ENCODE measurements around the gene FAM161B.
"Not testable (repeated sequence)": the region's sequence is repeated elsewhere in the genome, so short reads cannot be mapped to it uniquely, and the experiment has no call there.

Gene FAM161B

DNA sequence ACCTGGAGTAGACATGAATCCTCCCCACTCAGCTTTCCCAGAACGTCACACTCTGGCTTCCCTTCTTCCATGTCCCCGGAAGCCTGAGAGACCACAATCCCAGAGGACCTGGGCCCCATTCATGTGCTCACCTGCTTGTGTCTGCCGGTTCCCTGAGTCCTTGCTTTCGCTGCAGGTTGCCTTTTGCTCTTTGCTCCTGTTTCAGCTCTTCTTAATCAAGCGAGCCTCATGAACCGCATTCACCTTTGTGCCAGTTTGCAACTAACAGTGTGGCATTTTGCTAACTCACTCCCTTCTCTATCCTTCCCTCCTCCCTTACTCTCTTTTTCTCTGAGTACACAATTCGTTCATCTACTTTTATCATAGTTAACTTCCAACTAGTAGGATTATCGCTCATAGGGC, 46.1 kb upstream of the FAM161B start:
- TF ChIP-seq, protein P1, sequence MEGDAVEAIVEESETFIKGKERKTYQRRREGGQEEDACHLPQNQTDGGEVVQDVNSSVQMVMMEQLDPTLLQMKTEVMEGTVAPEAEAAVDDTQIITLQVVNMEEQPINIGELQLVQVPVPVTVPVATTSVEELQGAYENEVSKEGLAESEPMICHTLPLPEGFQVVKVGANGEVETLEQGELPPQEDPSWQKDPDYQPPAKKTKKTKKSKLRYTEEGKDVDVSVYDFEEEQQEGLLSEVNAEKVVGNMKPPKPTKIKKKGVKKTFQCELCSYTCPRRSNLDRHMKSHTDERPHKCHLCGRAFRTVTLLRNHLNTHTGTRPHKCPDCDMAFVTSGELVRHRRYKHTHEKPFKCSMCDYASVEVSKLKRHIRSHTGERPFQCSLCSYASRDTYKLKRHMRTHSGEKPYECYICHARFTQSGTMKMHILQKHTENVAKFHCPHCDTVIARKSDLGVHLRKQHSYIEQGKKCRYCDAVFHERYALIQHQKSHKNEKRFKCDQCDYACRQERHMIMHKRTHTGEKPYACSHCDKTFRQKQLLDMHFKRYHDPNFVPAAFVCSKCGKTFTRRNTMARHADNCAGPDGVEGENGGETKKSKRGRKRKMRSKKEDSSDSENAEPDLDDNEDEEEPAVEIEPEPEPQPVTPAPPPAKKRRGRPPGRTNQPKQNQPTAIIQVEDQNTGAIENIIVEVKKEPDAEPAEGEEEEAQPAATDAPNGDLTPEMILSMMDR (IDR thresholded peaks at IDR 0.05; ENCODE audit: control insufficient read depth, extremely low read depth, insufficient read depth) = no peak
- no peak overlapping the region for H3K4me3 ChIP-seq (ENCODE audit: low read depth, low read length)
- no peak for DNase-seq (ENCODE audit: low read depth)

DNA sequence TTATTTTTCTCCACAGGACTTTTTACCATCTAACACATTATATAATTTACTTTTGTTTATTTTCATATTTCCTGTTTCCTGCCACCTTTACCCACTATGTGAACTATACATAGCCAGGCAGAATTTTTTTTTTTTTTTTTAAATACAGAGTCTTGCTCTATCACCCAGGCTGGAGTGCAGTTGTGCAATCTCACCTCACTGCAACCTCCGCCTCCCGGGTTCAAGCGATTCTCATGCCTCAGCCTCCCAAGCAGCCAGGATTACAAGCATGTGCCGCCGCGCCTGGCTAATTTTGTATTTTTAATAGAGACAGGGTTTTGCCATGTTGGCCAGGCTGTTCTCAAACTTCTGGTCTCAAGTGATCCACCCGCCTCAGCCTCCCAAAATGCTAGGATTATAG, 45.0 kb upstream of the FAM161B start:
- DNase-seq (ENCODE audit: low read depth); H3K4me3 ChIP-seq (ENCODE audit: low read depth, low read length): not testable (repeated sequence)

DNA sequence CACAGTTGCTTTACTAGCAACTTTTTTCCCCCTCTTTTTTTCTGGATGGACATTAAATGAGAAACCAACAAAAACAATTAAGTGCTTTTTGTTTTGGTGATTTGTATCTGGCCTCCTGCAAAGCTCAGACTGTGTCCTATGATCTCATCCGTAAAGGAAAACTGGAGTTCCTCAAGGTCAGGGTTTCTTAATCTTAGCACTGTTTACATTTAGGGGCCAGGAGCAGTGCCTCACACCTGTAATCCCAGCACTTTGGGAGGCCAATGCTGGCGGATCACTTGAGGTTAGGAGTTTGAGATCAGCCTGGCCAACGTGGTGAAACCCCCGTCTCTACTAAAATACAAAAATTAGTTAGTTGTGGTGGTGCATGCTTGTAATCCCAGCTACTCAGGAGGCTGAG, 41.2 kb upstream of the FAM161B start:
- TF ChIP-seq, protein P1 (IDR thresholded peaks at IDR 0.05; ENCODE audit: control insufficient read depth, extremely low read depth, insufficient read depth) = no peak
- no peak overlapping the region for H3K4me3 ChIP-seq (ENCODE audit: low read depth, low read length)
- DNase-seq (ENCODE audit: low read depth) = no peak

DNA sequence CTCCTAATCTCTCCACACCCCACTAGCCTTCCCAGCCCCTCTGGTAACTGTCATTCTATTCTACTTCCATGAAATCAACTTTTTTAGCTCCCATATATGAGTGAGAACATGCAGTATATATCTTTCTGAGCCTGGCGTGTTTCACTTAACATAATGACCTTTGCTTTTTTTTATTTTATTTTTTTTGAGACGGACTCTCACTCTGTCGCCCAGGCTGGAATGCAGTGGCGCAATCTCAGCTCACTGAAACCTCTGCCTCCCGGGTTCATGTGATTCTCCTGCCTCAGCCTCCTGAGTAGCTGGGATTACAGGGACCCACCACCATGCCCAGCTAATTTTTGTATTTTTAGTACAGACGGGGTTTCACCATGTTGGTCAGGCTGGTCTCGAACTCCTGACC, 38.8 kb upstream of the FAM161B start:
- DNase-seq (ENCODE audit: low read depth) = not testable (repeated sequence)
- H3K4me3 ChIP-seq (ENCODE audit: low read depth, low read length) = 0 out of 2 replicates have a peak overlapping the region, but pooled peaks have one; percentile 9

DNA sequence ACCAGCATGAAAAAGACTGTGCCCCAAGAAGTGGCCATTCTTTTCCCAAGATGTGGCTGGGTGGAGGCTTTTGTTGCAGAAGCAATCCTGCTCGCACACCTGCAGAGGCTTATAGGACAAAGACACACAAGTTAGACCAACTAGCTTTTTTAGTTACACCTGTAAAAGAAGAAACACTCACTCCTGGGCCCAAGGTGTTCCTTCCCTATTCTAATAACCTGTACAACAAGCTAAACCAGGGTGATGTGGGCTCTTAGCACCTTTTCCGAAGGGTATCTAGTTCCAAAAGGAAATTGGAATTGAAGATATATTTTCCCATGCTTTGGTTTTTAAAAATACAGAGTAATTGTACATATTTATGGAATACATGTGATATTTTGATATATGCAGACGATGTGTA, 38.2 kb upstream of the FAM161B start:
- DNase-seq (ENCODE audit: low read depth) = peak; percentile 89
- TF ChIP-seq, protein P1 (IDR thresholded peaks at IDR 0.05; ENCODE audit: control insufficient read depth, extremely low read depth, insufficient read depth) = no peak
- no peak overlapping the region for H3K4me3 ChIP-seq (ENCODE audit: low read depth, low read length)

DNA sequence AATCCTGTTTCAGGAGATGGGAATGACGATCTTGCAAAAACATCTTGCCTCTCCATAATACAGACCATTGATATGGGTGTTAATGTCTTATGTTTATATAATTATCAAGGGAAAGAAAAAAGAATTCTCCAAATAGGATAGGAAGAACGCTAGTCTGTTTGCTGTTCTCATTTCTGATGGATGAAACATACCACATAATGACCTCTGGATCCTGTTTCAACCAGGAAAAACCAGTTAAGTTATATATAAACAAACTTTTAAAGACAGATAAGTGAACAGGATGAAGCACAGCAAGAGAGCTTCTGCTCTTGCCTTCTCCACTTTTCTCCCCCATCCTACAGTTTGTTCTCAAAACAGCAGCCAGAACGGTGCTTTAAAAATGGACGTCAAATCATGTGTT, 28.0 kb upstream of the FAM161B start:
- TF ChIP-seq, protein P1 (IDR thresholded peaks at IDR 0.05; ENCODE audit: control insufficient read depth, extremely low read depth, insufficient read depth) = no peak
- no peak overlapping the region for H3K4me3 ChIP-seq (ENCODE audit: low read depth, low read length)
- DNase-seq (ENCODE audit: low read depth) = peak; percentile 67

DNA sequence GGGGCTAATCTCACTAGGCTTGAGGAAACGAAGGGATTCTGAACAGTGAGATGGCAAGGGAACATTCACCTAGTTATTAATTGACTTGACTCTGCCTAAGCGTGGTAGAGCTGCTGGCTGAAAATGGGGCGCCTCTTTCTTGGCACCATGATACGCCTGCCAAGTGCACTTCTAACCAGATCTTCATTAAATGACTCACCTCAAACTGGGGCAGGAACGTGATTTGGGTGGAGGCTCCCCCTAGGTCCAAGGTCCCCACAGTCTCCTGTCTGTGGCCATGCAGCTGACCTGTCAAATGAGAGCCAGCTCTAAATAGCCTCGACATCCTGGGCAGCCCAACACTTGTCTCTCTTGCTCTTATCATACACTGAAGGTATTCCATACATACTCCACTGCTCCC, 26.2 kb upstream of the FAM161B start:
- TF ChIP-seq, protein P1 (IDR thresholded peaks at IDR 0.05; ENCODE audit: control insufficient read depth, extremely low read depth, insufficient read depth) = no peak
- H3K4me3 ChIP-seq (ENCODE audit: low read depth, low read length) = no peak overlapping the region
- DNase-seq (ENCODE audit: low read depth) = no peak

DNA sequence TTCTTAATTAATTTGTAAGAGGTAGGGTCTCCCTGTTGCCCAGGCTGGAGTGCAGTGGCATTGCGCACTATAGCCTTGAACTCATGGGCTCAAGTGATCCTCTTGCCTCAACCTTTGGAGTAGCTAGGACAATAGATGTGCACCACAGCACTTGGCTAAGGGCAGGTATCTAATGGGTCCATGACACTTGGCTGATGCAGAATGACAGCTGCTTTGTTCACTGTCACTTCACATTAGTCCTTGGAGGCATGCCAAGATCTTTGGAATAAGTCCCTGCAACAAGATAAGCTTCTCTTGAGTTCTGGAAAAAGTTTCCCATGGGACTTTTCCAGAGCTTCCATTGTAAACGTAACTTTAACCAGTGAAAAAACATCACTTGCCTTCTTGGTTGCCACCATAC, 23.6 kb upstream of the FAM161B start:
- DNase-seq (ENCODE audit: low read depth) = no peak
- TF ChIP-seq, protein P1 (IDR thresholded peaks at IDR 0.05; ENCODE audit: control insufficient read depth, extremely low read depth, insufficient read depth) = no peak

More for the DNA sequence above, 23.6 kb upstream of the FAM161B start:
- H3K4me3 ChIP-seq (ENCODE audit: low read depth, low read length) = no peak overlapping the region
